Stimulated activated CD4-positive, alpha-beta T cell treated with anti-CD3 and anti-CD28 coated beads, Interleukin-15, amount 100 ng/mL, for 1 hour (primary cell): Measurements from ENCODE around the gene AFAP1L1.

Source experiments
- DNase-seq, 2 donors: peaks; one replicate each; pipeline ENCODE4 v3.0.0-alpha.2; 2020; ENCODE audit warnings: low read depth in 1 of 2, low spot score in 1 of 2

Gene AFAP1L1

GRCh38 chr5:149271716-149272563, at the start of gene AFAP1L1:
TSS of gene AFAP1L1 (plus strand) at chr5:149271859. CDS start at chr5:149271969, 110 bp downstream.
- no peak for DNase-seq

DNA sequence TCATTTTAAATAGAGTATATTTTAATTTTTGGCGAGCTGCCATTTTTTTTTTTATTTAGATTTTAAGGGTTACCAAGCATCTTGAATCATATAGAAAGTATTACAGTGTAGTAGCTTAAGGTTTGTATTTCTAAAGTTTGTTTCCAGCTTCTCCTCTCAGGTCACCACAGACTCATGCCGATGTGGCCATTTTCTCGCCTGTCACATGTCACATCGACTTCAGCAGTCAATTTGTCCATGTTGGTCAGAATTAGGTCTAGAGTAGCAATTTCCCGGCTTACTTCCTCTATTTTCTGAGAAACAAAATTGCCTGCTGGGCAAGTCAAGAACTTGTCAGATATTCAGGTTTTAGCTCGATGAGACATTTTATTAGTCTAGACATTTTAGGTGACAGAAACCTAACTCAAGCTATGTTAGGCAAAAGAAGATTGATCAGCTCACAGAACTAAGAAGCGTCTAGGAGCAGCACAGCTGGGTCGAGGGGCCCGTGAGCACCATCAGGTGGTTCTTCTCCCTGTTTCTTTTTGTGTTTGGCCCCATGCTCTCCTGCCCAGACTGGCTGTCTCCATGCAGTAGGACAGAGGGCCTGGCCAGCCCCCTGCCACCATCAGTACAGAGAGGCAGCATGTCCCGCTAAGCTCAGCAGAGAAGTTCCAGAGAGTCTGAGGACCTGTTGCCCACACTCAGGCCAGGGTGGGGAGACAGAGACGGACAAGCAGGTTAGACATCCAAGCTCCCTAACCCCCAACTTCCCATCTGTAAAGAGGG, 48.4 kb upstream of the AFAP1L1 start:
- no peak for DNase-seq

GRCh38 chr5:149224282-149224681, 47.4 kb upstream of the AFAP1L1 start:
- DNase-seq, result no peak

GRCh38 chr5:149227168-149227826, 44.4 kb upstream of the AFAP1L1 start:
- DNase-seq, result no peak

GRCh38 chr5:149228618-149229297, 42.9 kb upstream of the AFAP1L1 start:
- DNase-seq, result no peak

DNA sequence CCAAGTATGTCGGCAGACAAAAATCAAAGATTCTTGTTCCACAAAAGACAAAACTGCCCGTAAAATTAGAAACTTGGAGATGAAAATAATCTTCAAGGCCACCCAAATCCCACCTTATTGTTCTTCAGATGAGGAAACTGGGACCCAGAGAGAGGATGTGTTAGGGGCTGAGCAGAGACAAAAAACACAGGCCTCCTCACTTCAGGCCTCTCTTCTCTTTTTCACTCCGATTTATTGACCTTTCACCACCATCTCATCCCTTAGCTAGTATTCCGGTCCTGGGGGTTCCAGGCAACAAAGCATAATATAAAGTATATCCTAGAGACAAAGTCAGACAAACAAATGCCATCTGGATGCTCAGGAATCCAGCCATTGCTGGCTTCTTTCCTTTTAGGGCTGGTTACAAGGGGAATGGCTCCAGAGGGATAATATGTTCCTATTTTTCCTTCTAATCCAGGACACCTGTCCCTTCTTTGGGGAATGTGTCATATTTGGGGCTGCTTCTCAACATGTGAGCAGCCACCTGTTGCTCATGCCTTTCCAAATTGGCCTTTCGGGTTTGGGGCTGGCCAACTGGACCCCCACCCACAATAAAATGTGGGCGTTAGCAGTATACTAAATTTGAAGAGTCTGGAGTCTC, 42.2 kb upstream of the AFAP1L1 start:
- DNase-seq, result no peak

DNA sequence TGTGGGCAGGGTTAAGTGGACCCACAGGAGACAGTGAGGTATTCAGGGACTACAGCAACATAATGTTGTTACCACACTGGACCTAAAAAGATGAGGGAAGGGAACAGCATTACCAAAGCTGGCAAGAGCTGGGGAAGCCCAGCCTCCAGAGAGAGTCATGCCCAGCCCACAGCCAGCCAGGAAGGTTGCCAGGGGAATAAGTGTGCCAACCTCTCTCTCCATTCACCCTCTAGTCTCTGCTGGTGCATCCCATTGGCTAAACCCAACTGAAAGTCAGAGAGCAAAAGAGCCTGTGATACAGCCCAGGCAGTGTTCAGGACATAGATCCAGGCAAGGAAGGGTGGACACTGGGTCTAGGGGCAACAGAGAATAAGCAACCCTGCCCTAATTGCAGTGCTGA, 35.8 kb upstream of the AFAP1L1 start:
- DNase-seq, result no peak

GRCh38 chr5:149237662-149238061, 34.0 kb upstream of the AFAP1L1 start:
- no peak for DNase-seq

DNA sequence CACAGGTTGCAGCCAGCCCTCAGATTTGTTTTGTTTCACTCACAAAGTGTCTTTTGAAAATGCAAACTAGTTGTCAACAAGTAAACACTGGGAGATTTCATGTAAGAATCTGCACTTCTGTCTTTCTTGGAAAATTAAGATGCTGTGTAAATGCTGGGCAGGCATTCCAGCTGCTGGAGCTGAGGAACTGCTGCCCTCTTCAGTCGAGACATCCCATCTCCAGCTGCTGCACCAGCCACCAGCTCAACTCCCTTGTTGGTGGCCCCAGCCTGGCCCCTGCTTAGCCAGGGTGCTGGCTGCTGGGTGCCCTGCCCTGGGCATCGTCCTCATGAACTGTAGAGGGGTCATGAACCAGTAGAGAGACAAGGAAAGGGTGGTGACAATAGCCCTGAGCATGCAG, 33.1 kb upstream of the AFAP1L1 start:
- DNase-seq, result no peak

- no peak for DNase-seq
These were observed 31.7 kb upstream of the AFAP1L1 start for GRCh38 chr5:149239917-149240316.

GRCh38 chr5:149240354-149240998, 31.2 kb upstream of the AFAP1L1 start:
- peak; percentile 43 to 58 for DNase-seq

DNA sequence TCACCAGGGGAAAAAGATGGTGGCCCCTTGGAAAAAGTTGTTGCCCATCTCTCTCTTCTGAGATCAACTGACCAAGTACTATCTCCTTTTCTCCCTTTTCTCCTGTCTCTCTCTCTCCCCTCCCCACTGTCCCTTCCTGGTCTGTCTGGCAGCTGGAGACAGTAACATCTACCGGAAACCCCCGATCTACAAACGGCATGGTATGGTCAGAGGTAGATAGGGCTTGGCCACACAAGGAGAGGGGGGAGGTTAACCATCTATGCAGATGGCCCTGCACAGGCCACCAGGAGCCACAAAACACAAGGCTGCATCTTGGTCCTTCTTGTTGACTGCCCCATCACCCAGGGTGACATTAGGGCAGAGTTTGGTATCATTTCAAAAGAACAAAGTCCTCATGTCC, 29.3 kb upstream of the AFAP1L1 start:
- DNase-seq, result no peak

- no peak for DNase-seq
These were observed 24.8 kb upstream of the AFAP1L1 start for GRCh38 chr5:149246906-149247305.

DNA sequence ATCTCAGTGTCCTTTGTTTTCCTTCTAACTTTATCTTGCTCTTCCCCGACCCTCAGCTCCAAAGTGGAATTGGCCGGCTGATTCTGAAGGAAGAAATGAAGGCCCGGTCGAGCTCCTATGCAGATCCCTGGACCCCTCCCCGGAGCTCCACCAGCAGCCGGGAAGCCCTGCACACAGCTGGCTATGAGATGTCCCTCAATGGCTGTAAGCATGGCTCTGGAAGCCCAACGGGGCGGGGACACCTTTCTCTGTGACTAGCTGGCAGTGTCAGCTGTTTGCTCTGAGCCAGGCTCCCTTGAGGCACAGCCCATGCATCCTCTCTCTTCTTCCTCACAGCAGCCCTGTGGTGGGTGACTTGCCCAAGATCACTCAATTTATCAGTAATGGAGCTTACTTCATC, 23.9 kb upstream of the AFAP1L1 start:
- no peak for DNase-seq

DNA sequence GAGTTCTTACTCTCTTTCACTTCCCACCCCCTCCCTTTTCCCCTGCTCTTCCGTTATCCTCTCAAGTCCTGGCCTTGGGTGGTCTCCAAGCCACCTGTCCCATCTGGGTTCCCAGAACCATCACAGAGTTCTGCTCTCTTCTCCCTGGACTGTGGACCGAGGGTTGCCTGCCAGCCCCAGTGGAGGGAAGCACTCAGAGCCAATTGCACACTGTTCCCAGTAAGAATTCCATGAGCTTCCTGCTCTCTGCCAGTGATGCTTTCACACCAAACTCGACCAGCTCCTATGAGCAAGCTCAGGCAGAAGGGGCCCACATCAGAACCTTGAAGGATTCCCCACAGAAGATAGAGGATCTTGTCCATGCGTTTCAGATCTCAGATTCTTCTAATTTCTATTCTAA, 20.1 kb upstream of the AFAP1L1 start:
- no peak for DNase-seq

- DNase-seq, result no peak
These were observed 17.2 kb upstream of the AFAP1L1 start for GRCh38 chr5:149254506-149254905.

DNA sequence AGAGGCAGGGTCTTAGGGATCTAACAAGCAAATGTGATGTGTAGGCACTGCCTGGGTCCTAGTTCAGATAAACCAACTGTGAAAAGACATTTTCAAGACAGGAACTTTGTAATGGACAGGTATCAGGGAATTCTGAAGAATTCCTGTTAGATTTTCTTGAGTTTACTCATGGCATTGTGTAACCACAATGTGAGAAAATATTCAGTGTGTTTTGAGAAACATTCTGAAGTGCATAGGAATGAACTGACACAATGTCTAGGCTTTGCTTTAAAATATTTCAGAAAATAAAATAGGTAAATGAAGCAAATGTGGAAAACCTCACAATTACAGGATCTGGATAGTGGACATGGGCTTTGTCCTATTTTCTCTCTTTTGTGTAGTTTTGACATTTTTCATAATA, 15.2 kb upstream of the AFAP1L1 start:
- no peak for DNase-seq

DNA sequence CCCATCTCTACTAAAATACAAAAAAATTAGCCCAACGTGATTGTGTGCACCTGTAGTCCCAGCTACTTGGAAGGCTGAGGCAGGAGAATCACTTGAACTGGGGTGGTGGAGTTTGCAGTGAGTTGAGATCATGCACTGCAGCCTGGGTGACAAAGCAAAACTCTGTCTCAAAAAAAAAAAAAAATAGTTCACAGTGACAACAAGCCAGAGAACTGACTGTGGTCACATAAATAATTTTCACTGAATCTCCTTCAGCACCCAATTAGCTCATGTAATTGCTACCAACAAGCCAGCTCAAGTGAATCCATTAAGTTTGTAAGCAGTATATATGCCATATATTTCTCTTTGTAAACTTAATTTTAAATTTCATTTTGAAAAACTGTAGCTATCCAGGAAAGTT, 14.5 kb upstream of the AFAP1L1 start:
- no peak for DNase-seq

GRCh38 chr5:149257889-149258705, 13.6 kb upstream of the AFAP1L1 start:
- DNase-seq, result no peak
